Measurements from ENCODE around the gene SLC36A3.
"Not testable (repeated sequence)": the region's sequence is repeated elsewhere in the genome, so short reads cannot be mapped to it uniquely, and the experiment has no call there.

DNA sequence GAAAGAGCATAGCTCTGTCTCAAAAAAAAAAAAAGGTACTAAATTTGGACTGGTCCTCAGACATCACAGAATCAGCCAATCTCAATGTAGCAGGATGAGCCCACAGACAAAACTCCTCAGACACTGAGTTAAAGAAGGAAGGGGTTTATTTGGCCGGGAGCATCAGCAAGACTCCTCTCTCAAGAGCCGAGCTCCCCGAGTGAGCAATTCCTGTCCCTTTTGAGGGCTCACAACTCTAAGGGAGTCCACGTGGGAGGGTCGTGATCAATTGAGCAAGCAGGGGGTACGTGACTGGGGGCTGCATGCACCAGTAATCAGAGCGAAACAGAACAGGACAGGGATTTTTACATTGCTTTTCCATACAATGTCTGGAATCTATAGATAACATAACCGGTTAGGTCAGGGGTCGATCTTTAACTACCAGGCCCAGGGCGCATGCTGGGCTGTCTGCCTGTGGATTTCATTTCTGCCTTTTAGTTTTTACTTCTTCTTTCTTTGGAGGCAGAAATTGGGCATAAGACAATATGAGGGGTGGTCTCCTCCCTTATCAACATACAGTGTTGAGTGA is 63.2 kb downstream of the SLC36A3 start:
- not testable (repeated sequence) for TF ChIP-seq POLR2AphosphoS5 (IDR thresholded peaks at IDR 0.05); POLR2A (IDR thresholded peaks at IDR 0.05; ENCODE audit: low read depth)
- TF ChIP-seq, protein P1, sequence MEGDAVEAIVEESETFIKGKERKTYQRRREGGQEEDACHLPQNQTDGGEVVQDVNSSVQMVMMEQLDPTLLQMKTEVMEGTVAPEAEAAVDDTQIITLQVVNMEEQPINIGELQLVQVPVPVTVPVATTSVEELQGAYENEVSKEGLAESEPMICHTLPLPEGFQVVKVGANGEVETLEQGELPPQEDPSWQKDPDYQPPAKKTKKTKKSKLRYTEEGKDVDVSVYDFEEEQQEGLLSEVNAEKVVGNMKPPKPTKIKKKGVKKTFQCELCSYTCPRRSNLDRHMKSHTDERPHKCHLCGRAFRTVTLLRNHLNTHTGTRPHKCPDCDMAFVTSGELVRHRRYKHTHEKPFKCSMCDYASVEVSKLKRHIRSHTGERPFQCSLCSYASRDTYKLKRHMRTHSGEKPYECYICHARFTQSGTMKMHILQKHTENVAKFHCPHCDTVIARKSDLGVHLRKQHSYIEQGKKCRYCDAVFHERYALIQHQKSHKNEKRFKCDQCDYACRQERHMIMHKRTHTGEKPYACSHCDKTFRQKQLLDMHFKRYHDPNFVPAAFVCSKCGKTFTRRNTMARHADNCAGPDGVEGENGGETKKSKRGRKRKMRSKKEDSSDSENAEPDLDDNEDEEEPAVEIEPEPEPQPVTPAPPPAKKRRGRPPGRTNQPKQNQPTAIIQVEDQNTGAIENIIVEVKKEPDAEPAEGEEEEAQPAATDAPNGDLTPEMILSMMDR (IDR thresholded peaks at IDR 0.05): not testable (repeated sequence)
